Embryonic facial prominence (tissue), 1 donor: ENCODE data around the gene FBXO2.

Source experiments
- DNase-seq: peaks from one replicate; pipeline ENCODE4 v3.0.0-alpha.2; 2016; ENCODE audit errors: extremely low spot score

Gene FBXO2

DNA sequence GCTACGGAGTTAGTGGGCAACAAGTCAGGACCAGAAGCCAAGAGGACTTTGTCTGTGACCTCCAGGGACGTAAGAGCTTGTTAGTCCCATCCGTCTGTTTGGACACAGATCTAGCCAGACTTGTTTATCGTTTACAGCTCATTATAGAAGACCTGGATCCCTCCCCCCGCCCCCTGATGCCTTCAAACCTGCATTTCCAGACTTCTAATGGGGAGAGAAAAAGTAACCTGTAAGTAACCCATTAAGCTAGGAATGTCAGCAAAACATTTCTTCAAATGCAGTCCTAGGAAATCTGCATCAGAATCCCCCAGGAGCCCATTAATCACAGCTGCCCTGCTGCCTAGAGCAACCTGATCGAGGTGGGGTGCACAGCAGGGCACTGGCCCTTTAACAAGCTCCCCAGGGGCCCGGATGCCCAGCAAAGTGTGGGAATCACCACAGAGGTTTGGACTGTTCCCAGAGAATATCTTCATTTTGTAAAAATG, 28.1 kb upstream of the FBXO2 start:
- no peak for DNase-seq

DNA sequence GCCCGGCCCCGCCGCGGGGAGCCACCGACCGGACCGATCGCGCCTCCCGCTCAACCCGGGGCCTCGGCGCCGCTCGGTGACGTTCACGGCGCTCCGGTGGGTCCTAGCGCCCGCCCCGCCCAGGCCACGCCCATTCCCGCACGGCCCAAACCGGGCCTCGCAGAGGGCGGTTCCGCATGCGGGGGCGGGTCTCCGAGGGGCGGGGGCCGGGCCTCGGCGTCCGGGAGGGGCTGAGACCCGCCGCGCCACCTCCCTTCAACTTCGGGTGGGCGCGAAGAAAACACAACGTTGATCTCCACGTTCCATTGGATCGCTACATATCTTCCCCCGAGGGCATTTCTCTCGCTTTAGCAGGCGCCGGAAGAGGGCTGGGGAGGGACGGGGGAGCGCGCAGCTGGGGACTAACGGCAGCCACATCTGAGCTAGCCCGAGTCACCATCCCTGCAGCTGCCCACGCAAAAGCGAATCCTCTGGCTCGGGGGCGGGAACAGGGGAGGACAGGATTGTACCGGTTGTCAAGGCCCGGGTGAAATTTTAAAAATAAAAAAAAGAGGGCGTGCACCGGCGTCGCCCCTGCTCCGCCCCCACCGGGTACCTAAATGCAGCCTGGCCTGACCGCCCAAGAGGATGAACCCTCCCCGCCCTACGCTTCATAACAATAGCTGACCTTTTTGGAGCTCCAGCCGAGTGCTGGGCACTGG, 27.0 kb upstream of the FBXO2 start, which contains the start of gene MAD2L2:
TSS of gene MAD2L2 (minus strand) at position 78 of the 701 bp plus-strand sequence. CDS start 547 bp downstream, outside the sequence.
- peak; percentile 45 for DNase-seq

DNA sequence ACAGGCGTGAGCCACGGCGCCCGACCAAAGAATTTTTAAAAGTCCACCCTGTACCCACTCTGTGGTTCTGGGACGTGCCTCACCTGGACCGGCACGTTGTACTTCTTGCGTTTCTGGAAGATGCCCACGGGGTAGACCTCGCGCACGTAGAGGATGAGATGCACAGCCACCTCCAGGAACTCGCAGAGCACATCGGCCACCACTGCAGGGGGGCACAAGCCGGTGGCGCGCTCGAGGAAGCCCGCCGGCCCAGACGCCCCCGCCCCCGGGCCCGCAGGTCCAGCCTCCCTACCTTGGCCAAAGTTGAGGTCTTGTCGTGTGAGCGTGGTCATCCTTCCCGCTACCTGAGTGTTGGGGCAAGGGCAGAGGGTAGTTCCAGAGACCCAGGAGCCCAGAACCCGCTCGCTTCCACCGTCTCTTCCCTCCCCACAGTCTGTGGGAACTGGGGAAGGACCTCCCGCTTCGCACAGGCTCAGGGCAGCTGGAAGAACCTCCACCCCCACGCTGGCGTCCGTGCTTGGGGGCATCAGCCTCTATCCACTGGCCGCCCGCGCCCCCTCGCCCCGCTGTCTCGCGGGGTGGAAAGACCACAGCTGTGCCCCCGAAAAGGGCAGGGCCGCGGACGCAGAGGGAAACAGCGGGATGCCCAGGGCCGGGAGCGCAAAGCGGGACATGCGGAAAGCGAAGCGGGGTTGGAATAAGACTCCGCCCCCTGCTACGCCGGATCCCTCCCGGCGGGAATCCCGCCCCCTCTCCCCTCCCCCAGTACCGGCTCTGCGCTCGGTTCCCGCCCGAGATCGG, 26.2 kb upstream of the FBXO2 start:
- DNase-seq, result no peak

DNA sequence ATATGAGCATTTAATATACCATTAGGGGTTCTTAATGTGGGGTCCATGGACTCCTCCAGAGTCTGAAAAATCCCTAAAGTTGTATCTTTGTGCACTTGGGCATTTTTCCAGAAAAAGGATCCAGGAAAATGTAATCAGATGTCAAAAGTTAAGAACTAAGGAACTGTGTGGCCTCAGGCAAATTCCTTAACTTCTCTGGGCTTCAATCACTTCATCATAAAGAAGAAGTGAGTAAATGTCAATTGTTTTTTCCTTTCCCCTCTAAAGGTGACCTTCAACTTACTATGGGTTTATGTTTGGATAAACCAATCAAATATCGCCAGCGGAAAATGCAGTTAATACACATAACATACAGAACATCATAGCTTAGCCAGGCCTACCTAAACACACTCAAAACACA, 24.2 kb upstream of the FBXO2 start:
- DNase-seq, result no peak

DNA sequence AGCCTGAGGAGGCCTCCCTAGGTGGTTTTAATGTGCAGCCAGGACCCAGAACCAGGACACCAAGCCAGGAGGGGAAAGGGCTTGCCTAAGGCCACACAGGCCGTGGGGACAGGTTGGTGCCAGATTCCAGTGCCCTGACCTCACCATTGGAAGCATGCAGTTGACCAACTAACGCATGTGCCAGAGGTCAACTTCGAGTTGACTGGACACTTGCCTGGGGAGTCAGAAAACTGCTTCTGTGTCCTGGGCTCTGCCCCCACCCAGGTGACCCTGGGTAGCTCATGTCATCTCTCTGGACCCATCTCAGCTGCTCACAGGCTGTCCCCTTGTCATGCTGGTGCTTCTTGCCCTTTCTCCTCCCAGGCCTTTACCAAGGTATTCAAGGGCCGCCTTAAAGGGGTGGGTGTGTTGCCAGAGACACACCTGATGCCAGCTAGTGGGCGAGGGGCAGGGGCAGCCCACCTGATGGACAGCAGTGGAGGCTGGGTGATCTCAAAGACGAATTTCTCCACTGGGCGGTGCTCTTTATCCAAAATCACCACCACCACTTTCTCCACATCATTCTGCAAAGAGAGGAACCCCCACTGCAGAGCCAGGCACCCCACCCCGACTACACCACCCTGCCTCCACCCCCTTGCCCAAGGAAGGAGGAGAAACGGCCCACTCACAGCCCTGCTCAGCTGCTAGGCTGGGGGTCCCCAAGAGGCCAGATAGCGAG, 22.3 kb upstream of the FBXO2 start:
- no peak for DNase-seq

DNA sequence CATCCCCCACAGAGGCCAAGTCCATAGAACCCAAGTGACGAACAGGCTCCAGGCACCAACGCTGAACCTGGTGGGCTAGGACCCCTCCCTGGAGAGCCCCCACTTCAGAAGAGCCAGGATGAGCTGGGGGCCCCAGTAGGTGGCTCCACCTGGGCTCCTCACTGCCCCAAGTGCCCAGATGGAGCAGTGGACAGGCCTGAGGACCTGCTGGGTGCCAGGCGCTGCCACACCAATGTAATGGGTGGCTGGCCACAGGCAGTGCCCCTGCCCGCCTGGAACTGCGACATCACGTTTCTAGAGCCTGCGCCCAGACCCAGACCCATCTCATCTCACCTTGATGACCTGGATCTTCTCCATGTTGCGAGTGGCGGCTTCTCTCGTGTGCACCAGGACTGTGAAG, 21.1 kb upstream of the FBXO2 start:
- no peak for DNase-seq

DNA sequence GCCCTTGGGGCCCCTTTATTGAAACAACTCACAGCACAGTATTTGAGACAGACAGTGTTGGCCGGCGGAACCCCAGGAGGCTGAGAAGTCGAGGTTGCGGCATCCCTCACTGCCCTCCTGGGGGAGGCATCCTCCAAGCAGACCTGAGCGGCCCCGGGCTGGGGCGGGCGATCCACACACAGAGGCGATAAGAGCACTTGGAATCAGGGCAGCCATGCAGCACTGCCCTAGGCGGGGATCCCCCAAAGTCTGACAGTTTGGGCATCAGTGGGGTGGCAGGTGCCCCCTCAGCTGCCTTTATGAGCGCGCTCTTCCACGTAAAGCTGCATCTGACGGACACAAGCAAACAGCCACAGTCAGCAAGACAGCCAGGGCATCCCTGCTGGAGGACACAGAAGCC, 20.3 kb upstream of the FBXO2 start:
- DNase-seq, result no peak

DNA sequence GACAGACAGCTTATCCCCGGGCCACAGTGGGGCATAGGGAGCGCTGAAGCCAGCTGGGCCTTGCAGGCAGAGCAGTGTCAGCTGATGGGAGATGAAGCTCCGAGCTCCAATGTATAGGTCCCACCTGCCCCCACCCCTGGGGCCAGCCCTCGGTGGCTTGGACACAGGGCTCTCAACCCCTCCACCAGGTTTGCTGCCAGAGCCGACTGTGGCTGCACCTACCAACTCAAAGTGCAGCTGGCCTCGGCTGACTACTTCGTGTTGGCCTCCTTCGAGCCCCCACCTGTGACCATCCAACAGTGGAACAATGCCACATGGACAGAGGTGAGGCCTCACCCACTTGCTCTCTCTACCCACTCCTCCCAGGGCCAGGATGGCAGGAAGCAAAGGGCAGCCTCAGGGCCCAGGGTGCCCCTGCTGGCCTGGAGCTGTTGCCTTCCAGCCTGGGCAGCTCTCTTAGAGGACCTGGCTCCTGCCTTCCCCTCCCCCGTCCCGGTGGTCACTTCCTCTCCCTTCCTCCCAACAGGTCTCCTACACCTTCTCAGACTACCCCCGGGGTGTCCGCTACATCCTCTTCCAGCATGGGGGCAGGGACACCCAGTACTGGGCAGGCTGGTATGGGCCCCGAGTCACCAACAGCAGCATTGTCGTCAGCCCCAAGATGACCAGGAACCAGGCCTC, 19.0 kb upstream of the FBXO2 start:
- DNase-seq, result no peak

DNA sequence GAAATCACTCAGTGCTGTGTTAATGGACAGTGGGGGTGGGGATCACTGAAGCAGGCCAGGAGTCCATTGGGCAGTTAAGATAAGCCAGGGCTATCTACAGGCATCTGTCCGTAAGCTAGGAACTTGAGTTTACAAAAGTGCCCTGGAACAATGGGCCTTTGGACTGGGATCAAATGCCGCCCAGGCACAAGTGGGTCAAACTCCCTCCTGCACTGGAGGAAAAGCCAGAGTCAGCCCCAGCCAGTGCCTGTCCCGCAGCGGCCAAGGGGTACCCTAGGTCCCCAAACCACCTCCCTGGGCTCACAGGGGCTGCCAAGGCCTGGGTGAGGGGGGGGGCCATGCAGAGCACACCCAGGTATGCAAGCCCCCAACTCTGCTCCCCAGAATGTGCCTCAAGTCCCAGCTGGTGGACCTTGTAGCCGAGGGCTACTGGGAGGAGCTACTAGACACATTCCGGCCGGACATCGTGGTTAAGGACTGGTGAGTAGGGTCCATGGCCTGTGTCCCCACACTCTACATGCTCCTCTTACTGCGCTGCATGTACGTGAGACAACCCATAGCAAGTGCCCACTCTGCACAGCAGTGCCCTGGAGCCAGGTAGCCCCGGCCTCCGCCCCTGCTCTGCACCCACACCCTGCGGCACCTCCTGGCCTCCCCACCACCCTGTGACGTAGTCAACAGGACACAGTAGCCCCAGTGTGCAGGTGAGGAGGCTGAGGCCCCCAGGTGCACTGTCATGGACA, 17.5 kb upstream of the FBXO2 start:
- DNase-seq, result no peak

DNA sequence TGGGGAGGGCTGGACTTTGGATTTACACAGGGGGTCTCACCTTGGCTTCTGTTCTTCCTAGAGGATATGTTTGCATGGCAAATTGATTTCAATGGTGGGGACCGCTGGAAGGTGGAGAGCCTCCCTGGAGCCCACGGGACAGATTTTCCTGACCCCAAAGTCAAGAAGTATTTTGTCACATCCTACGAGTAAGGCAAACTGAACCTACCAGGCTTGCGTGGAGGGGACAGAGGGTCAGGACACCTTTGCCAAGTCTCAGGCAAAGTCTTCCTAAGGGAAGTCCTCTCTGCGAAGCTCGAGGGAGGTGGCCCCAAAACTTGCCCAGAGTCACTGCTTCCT, 16.9 kb upstream of the FBXO2 start:
- DNase-seq, result no peak

DNA sequence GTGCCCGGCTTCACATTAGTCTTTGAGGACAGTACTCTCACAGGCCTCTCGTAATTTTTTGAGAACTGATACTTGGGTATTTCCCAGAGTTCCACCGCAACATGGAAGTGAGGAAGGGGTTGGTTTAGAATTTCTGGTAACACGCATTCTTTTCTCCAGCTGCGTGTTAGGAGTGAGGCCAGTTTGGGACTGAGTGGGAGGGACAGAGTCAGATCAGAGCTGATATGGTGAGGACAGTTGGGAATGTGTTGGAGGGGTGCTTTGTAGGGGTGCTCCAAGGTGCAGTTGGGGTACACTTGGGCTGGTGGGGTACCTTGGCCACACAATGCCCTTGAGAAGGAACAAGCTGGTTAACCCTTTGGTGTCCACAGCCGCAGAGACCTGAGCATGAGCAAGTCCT, 16.5 kb upstream of the FBXO2 start:
- DNase-seq, result no peak

DNA sequence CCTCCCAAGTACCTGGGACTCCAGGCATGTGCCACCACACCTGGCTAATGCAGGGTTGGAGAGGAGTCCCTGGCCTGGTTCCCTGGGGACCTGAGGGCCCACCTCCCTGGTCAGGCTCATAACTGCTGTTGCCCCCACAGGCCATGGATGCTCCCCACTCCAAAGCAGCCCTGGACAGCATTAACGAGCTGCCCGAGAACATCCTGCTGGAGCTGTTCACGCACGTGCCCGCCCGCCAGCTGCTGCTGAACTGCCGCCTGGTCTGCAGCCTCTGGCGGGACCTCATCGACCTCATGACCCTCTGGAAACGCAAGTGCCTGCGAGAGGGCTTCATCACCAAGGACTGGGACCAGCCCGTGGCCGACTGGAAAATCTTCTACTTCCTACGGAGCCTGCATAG, 14.3 kb upstream of the FBXO2 start:
- DNase-seq, result no peak

DNA sequence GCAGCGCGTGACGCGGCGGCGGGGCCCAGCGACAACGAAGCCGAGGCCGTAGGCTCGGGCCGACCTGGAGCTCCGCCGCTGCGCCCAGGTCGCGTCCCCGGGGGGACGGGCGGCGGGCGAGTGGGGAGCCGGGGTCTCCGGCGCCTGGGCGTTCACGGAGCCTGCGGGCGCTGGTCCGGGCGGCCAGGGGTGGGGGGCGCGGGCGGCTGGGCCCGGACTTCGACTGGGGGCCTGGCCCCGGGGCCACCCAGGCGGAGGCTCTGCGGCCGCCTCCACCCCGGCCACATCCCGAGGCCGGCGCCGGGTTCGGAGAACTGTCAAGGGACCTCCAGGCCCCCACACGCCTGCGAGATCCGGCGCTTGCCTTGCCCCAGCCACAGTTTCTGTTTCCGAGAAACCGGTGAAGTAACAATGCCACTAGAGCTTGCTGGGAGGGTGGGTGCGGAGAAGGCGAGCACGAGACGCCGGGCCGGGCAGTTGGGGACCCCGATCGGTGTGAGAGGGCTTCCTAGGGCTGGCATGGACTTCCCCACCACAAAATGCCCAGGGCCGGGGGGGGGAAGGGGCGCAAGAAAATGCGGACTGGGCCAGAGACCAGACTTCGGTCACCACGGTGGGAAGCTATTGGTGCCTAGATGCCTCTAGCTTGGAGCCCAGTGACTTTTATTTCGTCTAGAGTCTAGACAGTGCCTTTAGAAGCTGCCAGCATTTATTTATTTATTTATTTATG, 10.3 kb upstream of the FBXO2 start:
- DNase-seq, result no peak

DNA sequence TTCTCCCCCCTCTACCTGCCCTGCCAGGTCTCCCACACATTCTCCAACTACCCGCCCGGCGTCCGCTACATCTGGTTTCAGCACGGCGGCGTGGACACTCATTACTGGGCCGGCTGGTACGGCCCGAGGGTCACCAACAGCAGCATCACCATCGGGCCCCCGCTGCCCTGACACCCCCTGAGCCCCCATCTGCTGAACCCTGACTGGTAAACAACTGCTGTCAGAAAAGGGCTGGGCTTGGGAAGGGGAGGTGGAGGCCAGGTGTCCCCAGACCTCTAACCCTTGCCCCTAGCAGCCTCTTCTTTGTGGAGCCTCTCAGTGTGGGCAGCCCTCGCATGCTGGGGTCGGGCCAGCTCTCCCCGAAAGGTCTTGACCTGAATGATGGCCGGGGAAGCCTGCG, 6.9 kb upstream of the FBXO2 start:
- DNase-seq, result no peak

DNA sequence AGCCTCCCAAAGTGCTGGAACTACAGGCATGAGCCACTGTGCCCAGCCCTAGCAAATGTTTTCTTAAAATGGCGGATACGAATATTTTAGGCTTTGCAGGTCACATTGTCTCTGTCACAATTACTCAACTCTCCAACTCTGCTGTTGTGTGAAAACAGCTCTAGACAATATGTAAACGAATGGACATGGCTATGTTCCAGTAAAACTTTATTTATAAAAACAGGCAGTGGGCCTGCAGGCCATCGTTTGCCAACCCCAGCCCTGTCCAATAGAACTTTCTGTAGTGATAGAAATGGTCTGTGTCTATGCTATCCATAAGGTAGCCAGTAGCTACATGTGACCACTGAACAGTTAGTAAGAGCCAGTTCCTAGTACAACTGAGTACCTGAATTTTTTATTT, 5.5 kb upstream of the FBXO2 start:
- DNase-seq, result no peak

DNA sequence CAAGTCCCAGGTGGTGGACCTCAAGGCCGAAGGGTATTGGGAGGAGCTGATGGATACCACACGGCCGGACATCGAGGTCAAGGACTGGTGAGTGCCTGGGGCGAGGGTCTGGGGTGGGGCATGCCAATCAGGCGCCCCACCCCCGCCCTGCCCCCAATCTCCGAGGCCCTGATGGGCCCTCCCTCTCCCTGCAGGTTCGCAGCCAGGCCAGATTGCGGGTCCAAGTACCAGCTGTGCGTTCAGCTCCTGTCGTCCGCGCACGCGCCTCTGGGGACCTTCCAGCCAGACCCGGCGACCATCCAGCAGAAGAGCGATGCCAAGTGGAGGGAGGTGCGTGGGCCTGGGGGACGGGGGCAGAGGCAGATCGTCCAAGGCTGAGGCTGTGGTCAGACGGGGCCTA, 4.3 kb upstream of the FBXO2 start:
- DNase-seq, result no peak

DNA sequence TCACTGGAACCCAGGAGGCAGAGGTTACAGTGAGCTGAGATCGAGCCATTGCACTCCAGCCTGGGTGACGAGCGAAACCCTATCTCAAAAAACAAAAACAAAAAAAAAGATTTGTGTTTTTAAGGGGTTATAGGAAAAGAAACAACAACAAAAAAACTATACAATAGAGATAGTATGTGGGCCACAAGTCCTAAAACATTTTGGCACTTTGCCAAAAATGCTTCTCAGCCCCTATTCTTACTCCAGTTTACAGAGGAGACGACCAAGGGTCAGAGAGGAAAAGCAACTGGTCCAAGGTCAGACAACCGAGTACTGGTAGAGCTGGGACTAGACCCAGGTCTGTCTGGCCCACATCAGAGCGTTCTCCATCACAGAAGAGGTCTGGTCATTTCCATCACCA, 3.4 kb upstream of the FBXO2 start:
- no peak for DNase-seq

DNA sequence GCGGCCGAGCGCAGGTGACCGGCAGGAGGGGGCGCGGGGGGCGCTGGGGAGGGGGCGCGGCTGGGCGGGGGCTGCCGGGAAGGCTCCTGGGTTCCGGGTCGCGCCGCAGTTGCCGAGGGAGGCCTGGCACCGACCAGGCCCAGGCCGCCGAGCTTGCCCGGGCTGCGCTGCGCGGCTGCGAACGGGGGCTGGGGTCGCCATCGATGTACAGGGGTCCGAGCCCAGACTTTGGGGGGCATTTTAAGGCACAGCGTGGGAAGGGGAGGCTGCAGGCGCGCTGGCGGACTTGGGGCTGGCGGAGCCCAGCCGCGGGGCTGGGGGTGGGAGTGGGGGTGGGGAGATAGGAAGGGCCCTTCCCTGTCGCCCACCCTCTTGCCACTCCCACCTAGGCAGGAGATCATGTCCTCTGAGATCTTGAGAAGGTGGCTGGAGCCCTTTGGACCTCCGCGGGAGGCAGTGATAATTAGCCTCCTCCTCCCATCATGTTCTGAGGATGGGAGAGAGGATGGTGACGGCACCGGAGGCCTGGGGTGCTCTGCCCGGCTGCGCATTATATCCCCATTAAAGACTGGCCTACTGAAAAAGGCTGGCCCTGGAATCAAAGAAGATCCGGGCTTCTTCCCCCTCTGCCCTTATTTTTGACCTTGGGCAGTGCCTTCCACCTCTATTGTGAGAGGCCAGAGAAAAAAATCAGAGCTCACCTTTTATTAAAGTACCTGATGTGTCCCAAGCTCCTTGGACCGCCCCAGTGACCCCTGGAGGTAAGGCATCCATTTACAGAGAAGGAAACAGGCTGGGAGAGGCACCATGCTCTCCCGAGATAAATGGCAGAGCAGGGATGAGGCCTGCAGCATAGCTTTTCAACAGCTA, 945 bp upstream of the FBXO2 start:
- DNase-seq, result no peak

DNA sequence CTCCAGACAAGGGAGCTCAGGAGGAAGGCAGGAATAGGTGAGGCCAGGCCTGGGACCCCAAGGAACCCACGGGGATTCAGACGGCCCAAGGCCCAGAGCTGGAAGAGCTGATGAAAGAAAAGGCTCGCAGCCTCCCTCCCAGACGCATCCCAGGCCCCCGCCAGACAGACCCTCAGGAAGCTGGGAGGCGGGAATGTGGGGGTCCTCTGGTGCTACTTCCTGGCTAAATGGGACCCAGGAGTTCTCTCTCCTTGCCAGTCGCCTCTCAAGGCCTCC, 430 bp downstream of the FBXO2 start:
- DNase-seq, result no peak
